Transverse colon (tissue), 3 donors: Measurements from ENCODE around the gene SHISA7.

Experiments used
- CTCF ChIP-seq, 5 experiments: fragments of 200-600 bp in 3 of 5; fragments of 450-650 bp in 2 of 5; sonication (generic) in 3 of 5; IDR thresholded peaks; 1 replicate in 2 of 5; 2 replicates in 3 of 5; pipeline ENCODE4 v1.5.1; 2016 to 2017; ENCODE audit warnings: antibody characterized with exemption in 5 of 5, inconsistent platforms in 3 of 5, mild to moderate bottlenecking in 2 of 5, moderate library complexity in 1 of 5
- POLR2A ChIP-seq: fragments of 450-650 bp; IDR thresholded peaks from one replicate; pipeline ENCODE4 v1.6.1; 2016; ENCODE audit warnings: antibody characterized with exemption, mild to moderate bottlenecking, moderate library complexity

GRCh38 chr19:55433292-55433691, 9.8 kb downstream of the SHISA7 start:
- no peak for TF ChIP-seq POLR2A
- TF ChIP-seq CTCF (IDR thresholded peaks at IDR 0.05): no peak
